Endothelial cell of umbilical vein (primary cell): ENCODE data around the gene ECPAS. TPM values are rescaled to one million over a fixed set of nuclear protein-coding genes. Genes with fewer than 3 reads are reported as not detected.

Source experiments
- BruUV-seq: library from RNA; stranded (reverse); fragments of 400-500 nt; replicated peaks from 2 replicates; lab custom pipeline; 2021; lab: Mats Ljungman, UMichigan
- CTCF ChIA-PET: fragments of 300-600, 350-600 bp; sonication (Branson Sonifier 250); formaldehyde crosslinking; loops from one replicate; lab custom pipeline; 2021; ENCODE audit warnings: antibody characterized with exemption, inconsistent platforms; lab: Charles Lee
- POLR2A ChIA-PET: fragments of 300-600, 350-600 bp; sonication (Branson Sonifier 250); formaldehyde crosslinking; loops from one replicate; lab custom pipeline; 2021; ENCODE audit warnings: antibody characterized with exemption, inconsistent platforms; lab: Charles Lee
- DNase-seq: peaks from one replicate; pipeline ENCODE4 v3.0.0-alpha.2; 2011; ENCODE audit warnings: low read depth, low spot score
- FAIRE-seq: peaks from 2 replicates; lab custom pipeline; 2011; peaks lifted over from hg19 to GRCh38; lab: Jason Lieb, UNC
- H2AFZ ChIP-seq: 2 replicates; pipeline ENCODE4 v1.6.0; 2012; ENCODE audit warnings: low read depth, low read length, control low read depth, inconsistent platforms
- H3K27ac ChIP-seq: 2 replicates; pipeline ENCODE4 v1.5.1; 2011; ENCODE audit warnings: low read depth, mild to moderate bottlenecking, control low read depth, low read length, moderate library complexity; ENCODE audit not compliant: insufficient read depth
- H3K27me3 ChIP-seq, 2 experiments: 2 replicates each; pipeline versions ENCODE4 v1.6.0 to v1.6.1; 2011; ENCODE audit warnings: low read length in 2 of 2, mixed read lengths in 1 of 2; ENCODE audit not compliant: control insufficient read depth in 2 of 2, insufficient read depth in 2 of 2
- H3K36me3 ChIP-seq, 2 experiments: 2 replicates in 1 of 2; 3 replicates in 1 of 2; pipeline ENCODE4 v1.5.1; 2011; ENCODE audit warnings: low read length in 2 of 2, mild to moderate bottlenecking in 1 of 2, moderate library complexity in 1 of 2; ENCODE audit not compliant: control insufficient read depth in 2 of 2, insufficient read depth in 2 of 2; ENCODE audit errors: extremely low read depth in 1 of 2
- H3K4me1 ChIP-seq: 3 replicates; pipeline ENCODE4 v1.5.1; 2011; ENCODE audit warnings: mild to moderate bottlenecking, low read length; ENCODE audit not compliant: control insufficient read depth, insufficient read depth; ENCODE audit errors: extremely low read depth
- H3K4me2 ChIP-seq: 2 replicates; pipeline ENCODE4 v1.6.1; 2011; ENCODE audit warnings: low read length, control low read depth, mixed read lengths; ENCODE audit not compliant: insufficient read depth
- H3K4me3 ChIP-seq, 3 experiments: fragments of 200-600 bp in 1 of 3; sonication (generic), shearing (Covaris generic) in 1 of 3; replicated peaks in 1 of 3; 2 replicates each; pipeline ENCODE4 v1.5.1; 2011 to 2016; ENCODE audit warnings: control low read depth in 3 of 3, low read length in 3 of 3, mild to moderate bottlenecking in 2 of 3, inconsistent platforms in 1 of 3, low read depth in 1 of 3, moderate library complexity in 1 of 3; ENCODE audit not compliant: insufficient read depth in 1 of 3
- H3K79me2 ChIP-seq: 2 replicates; pipeline ENCODE4 v1.6.0; 2012; ENCODE audit warnings: low read length, inconsistent platforms; ENCODE audit not compliant: control insufficient read depth, insufficient read depth
- H3K9ac ChIP-seq: replicated peaks from 2 replicates; pipeline ENCODE3; 2011; ENCODE audit warnings: low read length, control low read depth; ENCODE audit not compliant: insufficient read depth; ENCODE audit errors: extremely low read depth
- H3K9me1 ChIP-seq: replicated peaks from 3 replicates; pipeline ENCODE4 v1.6.0; 2011; ENCODE audit warnings: mild to moderate bottlenecking, low read length; ENCODE audit not compliant: control insufficient read depth, insufficient read depth; ENCODE audit errors: extremely low read depth
- H3K9me3 ChIP-seq: replicated peaks from 2 replicates; pipeline ENCODE4 v1.5.1; 2012; ENCODE audit warnings: low read length, inconsistent platforms; ENCODE audit not compliant: control insufficient read depth, insufficient read depth
- H4K20me1 ChIP-seq: replicated peaks from 2 replicates; pipeline ENCODE3; 2011; ENCODE audit warnings: mild to moderate bottlenecking, low read length; ENCODE audit not compliant: control insufficient read depth, insufficient read depth; ENCODE audit errors: extremely low read depth
- CTCF ChIP-seq, 2 donors: IDR thresholded peaks; 1 replicate in 1 of 2; 2 replicates in 1 of 2; pipeline ENCODE4 v1.5.1; 2011; ENCODE audit warnings: low read length in 2 of 2, mild to moderate bottlenecking in 2 of 2, moderate library complexity in 2 of 2, control low read depth in 1 of 2, inconsistent platforms in 1 of 2, low read depth in 1 of 2; ENCODE audit not compliant: insufficient read depth in 1 of 2; ENCODE audit errors: extremely low read depth in 1 of 2
- EZH2 ChIP-seq: IDR thresholded peaks from 2 replicates; pipeline ENCODE4 v1.6.1; 2012; ENCODE audit warnings: borderline replicate concordance, low read depth, mild to moderate bottlenecking, moderate library complexity, low read length, inconsistent platforms; ENCODE audit not compliant: severe bottlenecking
- FOS ChIP-seq: IDR thresholded peaks from 2 replicates; pipeline ENCODE4 v1.6.1; 2011; ENCODE audit warnings: mild to moderate bottlenecking, low read length, moderate library complexity, borderline replicate concordance; ENCODE audit not compliant: insufficient read depth
- GATA2 ChIP-seq: IDR thresholded peaks from 2 replicates; pipeline ENCODE4 v1.7.0; 2011; ENCODE audit warnings: low read depth, mild to moderate bottlenecking, moderate library complexity, mixed read lengths, low read length; ENCODE audit not compliant: insufficient read length, insufficient read depth
- JUN ChIP-seq: IDR thresholded peaks from 2 replicates; pipeline ENCODE4 v1.6.1; 2011; ENCODE audit warnings: borderline replicate concordance, low read depth; ENCODE audit not compliant: insufficient read length, insufficient read depth
- MYC ChIP-seq: IDR thresholded peaks from one replicate; pipeline ENCODE4 v1.6.1; 2011; ENCODE audit warnings: mild to moderate bottlenecking, low read depth, low read length
- POLR2A ChIP-seq: IDR thresholded peaks from 2 replicates; pipeline ENCODE4 v1.6.1; 2012; ENCODE audit warnings: low read depth, mild to moderate bottlenecking, control low read depth, low read length
- POLR2AphosphoS5 ChIP-seq: IDR thresholded peaks from 2 replicates; pipeline ENCODE4 v1.6.1; 2012; ENCODE audit warnings: low read depth, mild to moderate bottlenecking, control low read depth, low read length, moderate library complexity; ENCODE audit not compliant: insufficient read depth
- dilution Hi-C: fragments of 300-500 bp; cut with MboI; formaldehyde crosslinking; loops from one replicate; pipeline ENCODE4 v1.15.0; 2019; ENCODE audit warnings: low sequenced_read_pairs; ENCODE audit not compliant: extremely low pct_ligation_motif_present
- intact Hi-C: fragments of 100-400 bp; cut with micrococcal nuclease; formaldehyde crosslinking; loops from one replicate; pipeline ENCODE4 v1.10.0; 2022
- polyA plus RNA-seq, 4 experiments: library from polyadenylated mRNA; depleted of rRNA in 3 of 4; stranded (reverse) in 3 of 4; unstranded in 1 of 4; fragments of >200 nt; gene quantifications; 2 replicates each; pipeline versions ENCODE4 v1.2.1 to v1.2.3, GENCODE V29; 2011 to 2012; ENCODE audit warnings: missing spikeins in 1 of 4
- total RNA-seq: library from RNA; stranded (reverse); gene quantifications from 2 replicates; pipeline ENCODE4 v1.2.3, GENCODE V29; 2021
- TF ChIP-seq, protein P1 (sequence below): IDR thresholded peaks from 2 replicates; pipeline ENCODE4 v1.6.1; 2011; ENCODE audit not compliant: insufficient read depth, insufficient read length

Gene ECPAS
- total and polyA plus RNA-seq, 2 donors (not counting 3 experiments of a cell fraction or from before 2014, with no cell fraction given), result 17.9 to 89.3 TPM

DNA sequence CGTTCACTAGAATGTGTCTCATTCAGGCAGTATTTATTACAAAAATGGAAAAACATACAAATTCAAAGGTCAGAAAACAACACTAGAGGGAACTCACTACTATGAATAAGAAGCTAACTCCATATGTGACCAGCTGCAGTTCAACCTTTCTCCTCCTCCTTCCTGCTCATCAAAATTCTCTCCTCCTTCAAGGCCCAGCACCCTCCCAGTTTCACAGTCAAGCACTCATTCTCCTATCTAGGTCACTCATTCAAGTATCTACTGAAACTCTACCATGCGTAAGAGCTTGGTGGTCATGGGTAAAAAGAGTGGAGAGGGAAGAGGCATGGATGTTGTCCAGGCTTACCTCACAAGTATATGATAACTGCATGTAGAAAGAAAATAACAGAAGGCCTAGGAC lies 27.7 kb downstream of the ECPAS start:
- intact Hi-C loops (no loop called here), dilution Hi-C loops (no loop called here)
- H4K20me1 ChIP-seq, result peaks cover 12% of the 10 kb centered on the region
- H3K27ac ChIP-seq, result no peak overlapping the region
- FAIRE-seq (no peak), DNase-seq (no peak)
- no peak overlapping the region for H3K4me3 ChIP-seq
- no TSS peak for BruUV-seq
- H2AFZ ChIP-seq, result no peak overlapping the region
- peaks cover 98% of the 10 kb centered on the region for H3K79me2 ChIP-seq
- H3K9me3 ChIP-seq, result no peaks in the 10 kb centered on the region
- no peak overlapping the region for H3K4me2 ChIP-seq
- H3K9me1 ChIP-seq, result no peaks in the 10 kb centered on the region
- H3K4me1 ChIP-seq, result peaks cover 18% of the 10 kb centered on the region
- TF ChIP-seq JUN (no peak), POLR2A (no peak), GATA2 (no peak), FOS (no peak), EZH2 (no peak), POLR2AphosphoS5 (no peak), MYC (no peak), CTCF (IDR thresholded peaks at IDR 0.05; ENCODE audit: extremely low read depth in 1 of 2, insufficient read depth in 1 of 2, low read depth in 1 of 2, low read length in 2 of 2) (no peak)
- TF ChIP-seq, protein P1, sequence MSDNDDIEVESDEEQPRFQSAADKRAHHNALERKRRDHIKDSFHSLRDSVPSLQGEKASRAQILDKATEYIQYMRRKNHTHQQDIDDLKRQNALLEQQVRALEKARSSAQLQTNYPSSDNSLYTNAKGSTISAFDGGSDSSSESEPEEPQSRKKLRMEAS, result no peak
- H3K9ac ChIP-seq, result no peak overlapping the region
- no peaks in the 10 kb centered on the region for H3K36me3 ChIP-seq
- no peaks in the 10 kb centered on the region for H3K27me3 ChIP-seq
- ChIA-PET CTCF (no interaction called here), POLR2A (no interaction called here)
